Measurements from ENCODE around the gene TSPY1. TPM values are rescaled to one million over a fixed set of nuclear protein-coding genes. Genes with fewer than 3 reads are reported as not detected.
"Not testable (repeated sequence)": the region's sequence is repeated elsewhere in the genome, so short reads cannot be mapped to it uniquely, and the experiment has no call there.

The TSPY1 gene
- not detected in 2 replicates for polyA plus RNA-seq (2013)

GRCh38 chrY:9466655-9467054 is at the start of gene TSPY1:
Gene TSPY1, plus strand, starts transcription at chrY:9466955. Its CDS starts 46 bp downstream, at chrY:9467001.
- no CpG with 5 or more reads among the region's 25 CpGs for WGBS (ENCODE audit: extremely low coverage, insufficient coverage, insufficient read length)
- not testable (repeated sequence) for H4K8ac ChIP-seq (ENCODE audit: low read depth, low read length); H2AK5ac ChIP-seq (ENCODE audit: low read length); H3K79me1 ChIP-seq (ENCODE audit: low read length); H3K27ac ChIP-seq (ENCODE audit: low read depth, low read length); H3K79me2 ChIP-seq (ENCODE audit: control insufficient read depth, insufficient read depth, low read length, poor library complexity); H3K14ac ChIP-seq (ENCODE audit: low read length); H3K9me3 ChIP-seq (ENCODE audit: insufficient read depth, low read depth, low read length); DNase-seq; H3K36me3 ChIP-seq (ENCODE audit: control insufficient read depth in 1 of 2, insufficient read depth in 2 of 2, low read length in 2 of 2); H3K4me2 ChIP-seq (ENCODE audit: low read length); H3K4me3 ChIP-seq (ENCODE audit: low read depth, low read length); H4K12ac ChIP-seq (ENCODE audit: low read depth, low read length); H4K91ac ChIP-seq (ENCODE audit: low read depth, low read length); H2BK120ac ChIP-seq (ENCODE audit: insufficient read depth, low read length, poor library complexity); H2AFZ ChIP-seq (ENCODE audit: insufficient read depth, low read length, poor library complexity); H3K27me3 ChIP-seq (ENCODE audit: insufficient read depth, low read length); H3K23ac ChIP-seq (ENCODE audit: low read length); H3K9ac ChIP-seq (ENCODE audit: low read length); H3K18ac ChIP-seq (ENCODE audit: low read length); H2BK5ac ChIP-seq (ENCODE audit: low read depth, low read length, poor library complexity); H3K4ac ChIP-seq (ENCODE audit: low read depth, low read length); H2BK12ac ChIP-seq (ENCODE audit: low read length); H3K4me1 ChIP-seq (ENCODE audit: control insufficient read depth in 1 of 2, insufficient read depth in 2 of 2, low read length in 2 of 2)

- H3K4me2 ChIP-seq (ENCODE audit: low read length); H3K4me1 ChIP-seq (ENCODE audit: control insufficient read depth in 1 of 2, insufficient read depth in 2 of 2, low read length in 2 of 2); H2BK120ac ChIP-seq (ENCODE audit: insufficient read depth, low read length, poor library complexity); H3K9me3 ChIP-seq (ENCODE audit: insufficient read depth, low read depth, low read length); H3K18ac ChIP-seq (ENCODE audit: low read length); H4K8ac ChIP-seq (ENCODE audit: low read depth, low read length); H3K79me1 ChIP-seq (ENCODE audit: low read length); H3K14ac ChIP-seq (ENCODE audit: low read length); DNase-seq; H3K23ac ChIP-seq (ENCODE audit: low read length); H2AK5ac ChIP-seq (ENCODE audit: low read length); H3K27ac ChIP-seq (ENCODE audit: low read depth, low read length); H3K27me3 ChIP-seq (ENCODE audit: insufficient read depth, low read length); H4K12ac ChIP-seq (ENCODE audit: low read depth, low read length); H3K9ac ChIP-seq (ENCODE audit: low read length); H2BK5ac ChIP-seq (ENCODE audit: low read depth, low read length, poor library complexity); H3K4me3 ChIP-seq (ENCODE audit: low read depth, low read length); H2AFZ ChIP-seq (ENCODE audit: insufficient read depth, low read length, poor library complexity); H3K36me3 ChIP-seq (ENCODE audit: control insufficient read depth in 1 of 2, insufficient read depth in 2 of 2, low read length in 2 of 2); H3K4ac ChIP-seq (ENCODE audit: low read depth, low read length); H4K91ac ChIP-seq (ENCODE audit: low read depth, low read length); H3K79me2 ChIP-seq (ENCODE audit: control insufficient read depth, insufficient read depth, low read length, poor library complexity); H2BK12ac ChIP-seq (ENCODE audit: low read length): not testable (repeated sequence)
- no CpG with 5 or more reads among the region's 26 CpGs for WGBS (ENCODE audit: extremely low coverage, insufficient coverage, insufficient read length)
These were observed 20.2 kb downstream of the TSPY1 start, which contains the start of gene TSPY9 for GRCh38 chrY:9486967-9487366. Gene TSPY9, plus strand, starts transcription at chrY:9487267. Its CDS starts 46 bp downstream, at chrY:9487313.

- DNase-seq; H3K4me2 ChIP-seq (ENCODE audit: low read length); H2BK12ac ChIP-seq (ENCODE audit: low read length); H3K4ac ChIP-seq (ENCODE audit: low read depth, low read length); H4K12ac ChIP-seq (ENCODE audit: low read depth, low read length); H4K91ac ChIP-seq (ENCODE audit: low read depth, low read length); H3K18ac ChIP-seq (ENCODE audit: low read length); H3K14ac ChIP-seq (ENCODE audit: low read length); H2BK120ac ChIP-seq (ENCODE audit: insufficient read depth, low read length, poor library complexity); H3K9me3 ChIP-seq (ENCODE audit: insufficient read depth, low read depth, low read length); H2AFZ ChIP-seq (ENCODE audit: insufficient read depth, low read length, poor library complexity); H3K27me3 ChIP-seq (ENCODE audit: insufficient read depth, low read length); H3K9ac ChIP-seq (ENCODE audit: low read length); H3K36me3 ChIP-seq (ENCODE audit: control insufficient read depth in 1 of 2, insufficient read depth in 2 of 2, low read length in 2 of 2); H2AK5ac ChIP-seq (ENCODE audit: low read length); H3K27ac ChIP-seq (ENCODE audit: low read depth, low read length); H4K8ac ChIP-seq (ENCODE audit: low read depth, low read length); H3K4me3 ChIP-seq (ENCODE audit: low read depth, low read length); H3K79me2 ChIP-seq (ENCODE audit: control insufficient read depth, insufficient read depth, low read length, poor library complexity); H2BK5ac ChIP-seq (ENCODE audit: low read depth, low read length, poor library complexity); H3K4me1 ChIP-seq (ENCODE audit: control insufficient read depth in 1 of 2, insufficient read depth in 2 of 2, low read length in 2 of 2); H3K79me1 ChIP-seq (ENCODE audit: low read length); H3K23ac ChIP-seq (ENCODE audit: low read length): not testable (repeated sequence)
- WGBS (ENCODE audit: extremely low coverage, insufficient coverage, insufficient read length) = no CpG with 5 or more reads among the region's 6 CpGs
These were observed 37.6 kb downstream of the TSPY1 start for GRCh38 chrY:9504396-9504795.

GRCh38 chrY:9516287-9516686 is 49.5 kb downstream of the TSPY1 start:
- WGBS (ENCODE audit: extremely low coverage, insufficient coverage, insufficient read length) = no CpG with 5 or more reads among the region's 12 CpGs
- not testable (repeated sequence) for H3K4me2 ChIP-seq (ENCODE audit: low read length); H4K8ac ChIP-seq (ENCODE audit: low read depth, low read length); H3K9ac ChIP-seq (ENCODE audit: low read length); H2BK12ac ChIP-seq (ENCODE audit: low read length); H3K36me3 ChIP-seq (ENCODE audit: control insufficient read depth in 1 of 2, insufficient read depth in 2 of 2, low read length in 2 of 2); H3K14ac ChIP-seq (ENCODE audit: low read length); H3K79me1 ChIP-seq (ENCODE audit: low read length); H4K91ac ChIP-seq (ENCODE audit: low read depth, low read length); H3K4ac ChIP-seq (ENCODE audit: low read depth, low read length); H2AK5ac ChIP-seq (ENCODE audit: low read length); H3K4me1 ChIP-seq (ENCODE audit: control insufficient read depth in 1 of 2, insufficient read depth in 2 of 2, low read length in 2 of 2); H2BK5ac ChIP-seq (ENCODE audit: low read depth, low read length, poor library complexity); H3K79me2 ChIP-seq (ENCODE audit: control insufficient read depth, insufficient read depth, low read length, poor library complexity); H3K27me3 ChIP-seq (ENCODE audit: insufficient read depth, low read length); H3K18ac ChIP-seq (ENCODE audit: low read length); H2AFZ ChIP-seq (ENCODE audit: insufficient read depth, low read length, poor library complexity); H3K27ac ChIP-seq (ENCODE audit: low read depth, low read length); H3K23ac ChIP-seq (ENCODE audit: low read length); H3K9me3 ChIP-seq (ENCODE audit: insufficient read depth, low read depth, low read length); H3K4me3 ChIP-seq (ENCODE audit: low read depth, low read length); DNase-seq; H2BK120ac ChIP-seq (ENCODE audit: insufficient read depth, low read length, poor library complexity); H4K12ac ChIP-seq (ENCODE audit: low read depth, low read length)

All from trophoblast cell (in vitro differentiated cells and primary cell).